Upper lobe of right lung (tissue), 1 donor: Measurements from ENCODE around the gene APEX2. TPM values are rescaled to one million over a fixed set of nuclear protein-coding genes. Genes with fewer than 3 reads are reported as not detected.
"Not testable (repeated sequence)": the region's sequence is repeated elsewhere in the genome, so short reads cannot be mapped to it uniquely, and the experiment has no call there.

Source experiments
- ATAC-seq: fragments of 200-7000 bp; cut with Tn5 transposase; one replicate; pipeline ENCODE4 v1.9.1; 2020; ENCODE audit warnings: mild to moderate bottlenecking, moderate library complexity
- DNase-seq: peaks from one replicate; pipeline ENCODE4 v3.0.0-alpha.2; 2020
- H3K27ac ChIP-seq: fragments of 200-600 bp; one replicate; pipeline ENCODE4 v1.8.0; 2022
- H3K27me3 ChIP-seq: fragments of 200-600 bp; one replicate; pipeline ENCODE4 v1.8.0; 2022; ENCODE audit warnings: mild to moderate bottlenecking
- H3K36me3 ChIP-seq: fragments of 200-600 bp; one replicate; pipeline ENCODE4 v1.8.0; 2022
- H3K4me1 ChIP-seq: fragments of 200-600 bp; one replicate; pipeline ENCODE4 v1.8.0; 2022
- H3K4me3 ChIP-seq: fragments of 200-600 bp; one replicate; pipeline ENCODE4 v1.8.0; 2022; ENCODE audit warnings: mild to moderate bottlenecking
- H3K9me3 ChIP-seq: fragments of 200-600 bp; one replicate; pipeline ENCODE4 v1.8.0; 2022
- CTCF ChIP-seq: fragments of 200-600 bp; IDR thresholded peaks from one replicate; pipeline ENCODE4 v1.8.0; 2022; ENCODE audit warnings: antibody characterized with exemption
- intact Hi-C: fragments of 100-400 bp; cut with DNase I; formaldehyde crosslinking; loops from one replicate; pipeline ENCODE4 v1.11.0; 2022
- total RNA-seq: library from RNA; stranded (reverse); fragmentation: NEBNext Ultra II Directional; extraction: Animal tissue kit (Norgen Biotek cat#: 25700); gene quantifications from one replicate; pipeline ENCODE4 v1.2.1, GENCODE V29; 2021
- donor health status: DM: no; HTN: yes; CAD: no; lungs with severe emphysema.

Gene APEX2
- total RNA-seq, 1 donor from 2014 or later = 10.5 TPM

DNA sequence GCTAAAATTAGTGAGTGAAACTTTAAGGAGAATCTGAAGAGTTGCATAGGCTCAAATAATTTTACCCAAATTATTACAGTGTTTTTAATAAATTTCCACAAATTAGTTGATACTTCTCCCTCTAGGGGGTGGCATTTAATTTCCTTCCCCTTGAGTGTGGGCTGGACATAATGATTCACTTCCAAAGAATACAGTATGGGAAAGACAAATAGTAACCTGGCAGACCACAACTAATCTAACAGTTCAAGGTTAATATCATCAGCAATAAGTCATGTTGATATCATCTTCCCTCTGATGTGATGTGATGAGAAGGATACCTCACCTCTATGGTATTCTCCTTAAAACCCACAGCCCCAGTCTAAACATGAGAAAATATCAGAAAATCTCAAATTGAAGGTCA lies 21.7 kb upstream of the APEX2 start:
- ATAC-seq (no peak), DNase-seq (no peak)
- no peaks in the 10 kb centered on the region for H3K4me1 ChIP-seq
- H3K27ac ChIP-seq = no peak overlapping the region
- intact Hi-C loops = no loop called here
- H3K36me3 ChIP-seq = no peaks in the 10 kb centered on the region
- H3K4me3 ChIP-seq = no peak overlapping the region
- no peaks in the 10 kb centered on the region for H3K27me3 ChIP-seq
- TF ChIP-seq CTCF = no peak
- no peaks in the 10 kb centered on the region for H3K9me3 ChIP-seq

DNA sequence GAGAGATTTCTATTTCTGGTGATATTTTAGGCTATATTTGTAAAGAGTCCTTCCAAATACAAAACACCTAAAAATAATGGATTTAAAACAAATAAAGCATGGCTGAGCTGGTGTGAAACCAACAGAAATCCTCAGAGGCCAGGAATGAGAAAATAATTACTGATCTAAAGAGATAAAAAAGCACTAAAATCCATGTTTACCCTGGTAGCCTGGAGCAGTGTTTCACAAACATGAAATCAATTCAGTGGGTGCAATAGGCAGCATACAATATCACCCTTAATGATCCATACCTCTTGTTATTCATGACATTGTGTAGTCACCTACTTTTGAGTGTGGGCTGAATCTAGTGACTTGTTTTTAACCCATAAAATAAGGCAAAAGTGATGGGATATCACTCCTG lies 20.7 kb upstream of the APEX2 start:
- intact Hi-C loops = no loop called here
- Histone ChIP-seq H3K9me3 (no peaks in the 10 kb centered on the region), H3K27me3 (no peaks in the 10 kb centered on the region), H3K27ac (no peak overlapping the region), H3K36me3 (no peaks in the 10 kb centered on the region), H3K4me1 (no peaks in the 10 kb centered on the region), H3K4me3 (no peak overlapping the region)
- ATAC-seq (no peak), DNase-seq (no peak)
- no peak for TF ChIP-seq CTCF

GRCh38 chrX:54980334-54980733 lies 19.8 kb upstream of the APEX2 start:
- ATAC-seq = no peak
- Histone ChIP-seq H3K4me3 (no peak overlapping the region), H3K27ac (no peak overlapping the region), H3K27me3 (no peaks in the 10 kb centered on the region), H3K4me1 (no peaks in the 10 kb centered on the region), H3K9me3 (no peaks in the 10 kb centered on the region), H3K36me3 (no peaks in the 10 kb centered on the region)
- TF ChIP-seq CTCF = no peak
- intact Hi-C loops = no loop called here
- no peak for DNase-seq

DNA sequence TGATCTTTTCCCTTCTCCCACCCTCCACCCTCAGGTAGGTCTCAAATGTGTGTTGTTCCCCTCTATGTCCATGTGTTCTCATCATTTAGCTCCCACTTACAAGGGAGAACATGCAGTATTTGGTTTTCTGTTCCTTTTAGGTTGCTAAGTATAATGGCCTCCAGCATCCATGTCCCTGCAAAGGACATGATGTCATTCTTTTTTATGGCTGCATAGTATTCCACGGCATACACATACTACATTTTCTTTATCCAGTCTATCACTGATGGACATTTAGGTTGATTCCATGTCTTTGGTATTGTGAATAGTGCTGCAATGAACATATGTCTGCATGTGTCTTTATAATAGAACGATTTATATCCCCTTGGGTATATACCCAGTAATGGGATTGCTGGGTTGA lies 16.9 kb upstream of the APEX2 start:
- H3K36me3 ChIP-seq, H3K27ac ChIP-seq, ATAC-seq, DNase-seq, H3K4me1 ChIP-seq, H3K27me3 ChIP-seq, H3K9me3 ChIP-seq, intact Hi-C loops, H3K4me3 ChIP-seq: not testable (repeated sequence)

- DNase-seq (no peak), ATAC-seq (no peak)
- no peaks in the 10 kb centered on the region for H3K4me1 ChIP-seq
- no peak overlapping the region for H3K4me3 ChIP-seq
- intact Hi-C loops = no loop called here
- no peak overlapping the region for H3K27ac ChIP-seq
- no peaks in the 10 kb centered on the region for H3K36me3 ChIP-seq
- no peaks in the 10 kb centered on the region for H3K27me3 ChIP-seq
- no peaks in the 10 kb centered on the region for H3K9me3 ChIP-seq
- TF ChIP-seq CTCF = no peak
Observed at GRCh38 chrX:54991706-54992105, 8.5 kb upstream of the APEX2 start.

- no peak overlapping the region for H3K4me3 ChIP-seq
- no peaks in the 10 kb centered on the region for H3K27me3 ChIP-seq
- no peak overlapping the region for H3K27ac ChIP-seq
- no peaks in the 10 kb centered on the region for H3K4me1 ChIP-seq
- no peaks in the 10 kb centered on the region for H3K9me3 ChIP-seq
- DNase-seq (no peak), ATAC-seq (no peak)
- H3K36me3 ChIP-seq = no peaks in the 10 kb centered on the region
- no peak for TF ChIP-seq CTCF
- intact Hi-C loops = no loop called here
Observed at GRCh38 chrX:54992911-54993622, 7.1 kb upstream of the APEX2 start.
